G401.6 (cell line): ENCODE results near the gene DDX10.
"Not testable (repeated sequence)": the region's sequence is repeated elsewhere in the genome, so short reads cannot be mapped to it uniquely, and the experiment has no call there.

ENCODE experiments used
- FAIRE-seq: peaks from 2 replicates; lab custom pipeline; 2012; peaks lifted over from hg19 to GRCh38; lab: Jason Lieb, UNC

Gene DDX10

DNA sequence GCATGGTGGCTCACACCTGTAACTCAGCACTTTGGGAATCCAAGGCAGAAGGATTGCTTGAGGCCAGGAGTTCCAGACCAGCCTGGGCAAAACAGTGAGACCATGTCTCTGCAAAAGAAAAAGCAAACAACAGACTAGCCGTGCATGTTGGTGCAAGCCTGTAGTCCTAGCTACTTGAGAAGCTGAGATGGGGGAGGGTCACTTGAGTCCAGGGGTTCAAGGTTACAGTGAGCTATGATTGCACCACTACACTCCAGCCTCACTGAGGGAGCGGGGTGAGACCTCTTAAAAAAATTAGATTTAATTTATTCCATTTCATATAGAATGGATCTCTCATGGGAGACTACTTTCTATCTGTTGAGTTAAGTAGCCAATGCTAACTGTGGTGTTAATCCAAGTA is 50.4 kb downstream of the DDX10 start:
- FAIRE-seq, result no peak

DNA sequence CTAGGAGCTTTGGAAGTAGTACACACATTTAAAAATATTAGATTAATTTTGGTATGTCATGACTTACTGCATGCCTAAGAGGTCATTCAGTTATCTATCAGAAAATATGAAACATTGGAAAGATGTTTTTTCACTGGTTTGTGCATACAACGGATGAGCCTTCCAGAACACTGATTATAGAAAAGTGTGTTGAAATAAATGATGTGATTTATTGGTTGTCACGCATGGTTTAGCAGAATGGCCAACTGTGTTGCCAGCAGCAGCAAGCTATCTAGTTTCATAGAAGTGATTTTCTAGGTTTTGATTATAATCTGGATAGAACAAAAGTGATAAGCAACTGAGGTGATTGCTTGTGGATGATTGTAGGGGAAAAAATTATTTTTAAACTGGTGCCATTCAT is 53.6 kb downstream of the DDX10 start:
- FAIRE-seq, result no peak

DNA sequence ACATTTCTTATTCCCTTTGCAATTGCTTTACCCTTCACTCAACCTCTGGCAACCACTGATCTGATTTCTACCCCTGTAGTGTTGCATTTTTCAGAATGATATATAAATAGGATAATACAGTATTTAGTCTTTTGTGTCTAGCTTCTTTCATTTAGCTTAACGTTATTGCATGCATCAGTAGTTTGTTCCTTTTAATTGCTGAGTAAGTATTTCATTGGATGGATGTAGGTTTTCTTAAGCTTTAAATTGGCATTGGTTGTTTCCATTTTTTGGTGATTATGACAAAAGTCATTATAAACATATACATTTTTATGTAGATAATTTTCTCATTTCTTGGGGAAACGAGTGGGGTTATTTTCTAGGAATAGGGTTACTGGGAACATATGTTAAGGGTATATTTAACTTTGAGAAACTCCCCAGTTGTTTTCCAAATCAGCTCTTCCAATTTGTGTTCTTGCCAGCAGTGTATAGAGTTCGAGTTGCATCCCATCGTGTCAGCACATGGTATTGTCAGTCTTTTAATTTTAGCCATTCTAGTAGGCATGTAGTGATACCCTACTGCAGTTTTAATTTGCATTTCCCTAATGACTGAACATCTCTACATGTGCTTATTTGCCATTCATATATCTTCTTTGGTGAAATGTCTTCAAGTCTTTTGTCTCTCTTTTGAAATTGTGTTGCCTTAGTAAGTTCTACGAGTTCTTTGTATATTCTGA is 60.3 kb downstream of the DDX10 start:
- FAIRE-seq, result no peak

DNA sequence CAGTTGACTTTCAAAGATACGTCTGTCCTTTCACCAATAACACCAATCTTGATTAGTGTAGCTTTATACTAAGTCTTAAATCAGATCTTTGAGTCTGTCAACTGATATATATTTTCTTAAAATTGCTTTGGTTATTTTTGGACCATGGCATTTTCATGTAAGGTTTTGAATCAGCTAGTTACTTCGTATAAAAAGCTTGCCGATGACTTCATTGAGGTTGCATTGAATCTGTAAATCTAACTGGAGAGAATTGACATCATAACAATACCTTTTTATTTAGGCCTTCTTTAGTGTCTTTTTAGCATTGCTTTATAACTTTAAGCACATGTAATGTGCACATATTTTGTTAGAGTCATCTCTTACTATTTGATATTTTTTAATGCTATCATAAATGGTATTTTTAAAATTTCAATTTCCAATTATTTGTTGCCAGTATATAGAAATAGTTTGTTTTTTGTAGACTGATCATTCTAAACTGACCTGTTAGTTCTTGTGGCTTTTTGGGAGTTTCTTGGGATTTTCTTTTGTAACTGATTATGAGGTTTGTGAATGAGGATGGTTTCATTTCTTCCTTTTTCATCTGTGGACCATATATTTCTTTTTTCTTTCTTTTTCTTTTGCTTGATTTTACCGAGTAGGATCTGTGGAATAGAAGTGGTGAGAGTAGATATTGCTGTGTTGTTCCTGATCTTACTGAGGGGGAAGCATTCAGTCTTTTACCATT is 61.4 kb downstream of the DDX10 start:
- peak; percentile 8 for FAIRE-seq

DNA sequence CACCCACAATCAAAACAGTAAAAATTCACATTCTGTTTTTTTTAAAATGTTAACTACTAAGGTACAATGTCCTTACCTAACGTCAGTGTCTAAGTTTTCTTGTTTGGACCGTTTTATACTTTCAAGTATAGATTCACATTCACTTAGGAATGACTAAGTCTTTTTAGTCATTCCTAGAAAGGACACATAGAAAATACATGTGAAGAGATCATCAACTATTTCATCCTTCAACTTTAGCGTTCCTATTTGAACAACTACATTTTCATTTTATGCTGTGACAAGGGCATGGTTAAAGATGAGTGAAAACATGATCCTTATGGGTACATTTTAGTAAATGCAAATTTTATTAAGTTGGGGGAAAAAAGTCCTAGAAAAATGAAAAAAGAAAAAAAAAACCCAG is 62.8 kb downstream of the DDX10 start:
- FAIRE-seq, result no peak

DNA sequence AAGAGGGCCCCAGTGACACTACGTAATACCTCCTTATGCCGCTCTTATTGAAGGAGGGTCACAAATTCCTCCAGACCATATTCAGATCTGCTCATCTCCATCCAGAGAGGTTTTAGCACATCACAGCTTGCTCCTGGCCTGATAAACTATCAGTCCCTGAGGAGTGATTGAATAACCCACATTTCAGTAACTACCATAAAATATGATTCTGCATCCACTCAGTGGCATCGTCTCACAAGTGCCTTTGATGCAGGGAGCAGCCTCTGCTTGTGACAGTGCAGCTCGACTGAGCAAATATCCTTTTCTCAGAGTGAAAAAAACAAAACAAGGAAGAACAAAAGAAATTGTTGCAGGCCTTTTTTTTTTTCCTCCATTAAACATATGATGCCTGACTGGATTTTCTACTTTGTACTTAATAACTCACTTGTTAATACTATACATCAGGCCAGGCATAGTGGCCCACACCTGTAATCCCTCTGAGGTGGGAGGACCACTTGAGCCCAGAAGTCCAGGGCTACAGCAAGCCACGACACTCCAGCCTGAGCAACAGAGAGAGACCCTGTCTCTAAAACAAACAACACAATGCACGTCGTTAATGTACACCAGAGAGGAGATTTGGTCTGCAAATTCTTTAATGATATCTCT is 64.5 kb downstream of the DDX10 start:
- no peak for FAIRE-seq

DNA sequence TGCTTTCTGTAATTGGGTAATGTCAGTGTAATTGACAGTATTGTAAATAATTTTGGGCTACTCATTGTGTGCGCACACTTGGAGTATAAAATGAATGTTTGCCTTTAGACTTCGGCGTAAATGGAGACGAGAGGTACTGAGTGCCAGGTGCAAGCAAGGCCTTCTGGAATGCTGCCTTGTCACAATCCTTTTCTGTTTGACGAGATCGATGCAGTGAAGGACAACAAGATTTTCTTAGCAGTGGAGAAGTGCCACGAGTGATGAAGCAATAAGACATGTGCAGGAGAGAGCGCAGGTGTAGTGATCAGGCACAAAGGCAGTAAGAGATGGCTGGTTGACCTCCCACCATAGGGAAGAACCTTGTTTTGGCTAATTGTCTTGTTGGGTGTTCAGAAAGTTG is 67.5 kb downstream of the DDX10 start:
- no peak for FAIRE-seq

DNA sequence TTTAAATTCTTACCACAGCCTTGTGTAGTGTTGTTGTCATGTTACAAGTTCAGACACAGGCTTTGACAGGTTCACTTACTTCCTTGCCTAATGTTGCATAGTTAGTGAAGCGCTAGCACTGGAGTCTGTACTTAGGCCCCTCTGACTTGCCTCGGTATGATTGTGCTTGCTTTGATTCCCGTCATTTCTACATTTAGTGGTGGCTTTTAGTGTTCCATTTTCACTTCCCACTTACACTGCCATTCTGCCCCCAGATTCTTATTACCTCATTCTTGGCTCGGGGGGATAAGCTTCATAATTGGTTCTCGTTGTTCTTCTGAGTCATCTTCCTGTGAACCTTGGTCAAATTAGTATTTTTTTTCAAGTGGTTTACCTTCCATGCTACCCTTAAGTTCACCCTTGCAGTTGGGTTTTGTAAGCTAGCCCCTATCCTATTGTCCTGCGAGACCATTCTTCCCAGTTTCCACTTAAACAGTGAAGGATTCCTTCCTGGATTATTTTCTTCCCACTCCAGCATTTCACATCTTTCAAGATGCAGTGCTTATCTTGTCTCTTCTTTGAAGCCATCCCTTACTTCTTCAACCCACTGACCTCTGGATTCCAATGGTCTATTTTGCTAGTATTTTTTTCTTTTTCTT is 68.7 kb downstream of the DDX10 start:
- FAIRE-seq, result no peak

DNA sequence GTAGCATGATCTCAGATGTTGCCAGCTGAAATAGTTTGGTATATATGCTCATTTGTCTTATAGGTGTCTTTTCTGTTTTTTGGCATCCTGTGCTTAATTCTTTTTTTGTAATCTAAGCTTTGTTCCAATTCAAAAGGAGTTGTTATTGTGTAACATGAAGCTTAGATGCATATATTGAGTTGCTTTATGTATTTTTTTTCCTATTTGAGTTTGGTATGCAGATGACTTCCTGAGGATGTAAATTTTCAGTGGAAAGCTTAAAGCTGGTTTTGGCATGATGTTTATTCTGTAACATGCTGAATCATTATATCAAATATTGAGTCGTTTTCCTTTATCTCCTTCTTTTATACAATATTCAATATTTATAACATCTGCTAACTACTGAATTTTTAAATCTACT is 69.4 kb downstream of the DDX10 start:
- no peak for FAIRE-seq

DNA sequence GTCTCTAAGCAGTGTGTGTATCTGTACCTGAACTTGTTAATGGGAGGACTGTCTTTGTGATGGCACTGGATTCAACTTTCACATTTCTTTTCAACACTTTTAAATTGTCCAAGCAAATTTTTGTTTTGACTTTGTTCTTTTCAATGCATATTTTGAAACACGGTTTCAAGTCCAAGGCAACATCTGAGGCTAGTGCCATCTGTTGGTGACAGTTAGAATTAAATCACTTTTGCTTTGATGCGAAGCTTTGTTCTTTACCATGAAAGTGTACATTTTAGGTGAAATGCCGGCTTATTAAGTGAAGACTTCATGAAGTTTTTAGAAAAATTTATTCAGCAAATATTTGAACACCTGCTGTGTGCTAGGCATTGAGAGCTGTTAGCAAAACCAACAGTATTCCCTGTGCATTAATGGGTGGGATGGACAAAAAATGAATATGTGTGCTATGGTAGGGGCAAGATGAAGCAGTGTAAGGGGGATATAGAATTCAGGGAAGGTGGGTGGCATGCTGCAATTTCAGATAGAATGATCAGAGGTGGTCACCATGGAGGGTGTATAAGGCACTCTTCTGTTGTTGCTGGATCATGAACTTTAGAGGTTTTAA is 70.2 kb downstream of the DDX10 start:
- FAIRE-seq, result peak; percentile 41

DNA sequence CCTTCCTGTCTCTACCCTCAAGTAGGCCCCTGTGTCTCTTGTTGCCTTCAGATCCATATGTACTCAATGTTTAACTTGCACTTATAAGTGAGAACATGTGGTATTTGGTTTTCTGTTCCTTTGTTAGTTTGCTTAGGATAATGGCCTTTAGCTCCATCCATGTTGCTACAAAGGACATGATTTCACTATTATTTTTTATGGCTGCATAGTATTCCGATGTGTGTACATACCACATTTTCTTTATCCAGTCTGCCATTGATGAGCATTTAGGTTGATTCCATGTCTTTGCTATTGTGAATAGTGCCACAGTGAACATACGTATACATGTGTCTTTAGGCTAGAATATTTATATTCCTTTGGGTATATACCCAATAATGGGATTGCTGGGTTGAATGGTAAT is 75.3 kb downstream of the DDX10 start:
- FAIRE-seq, result not testable (repeated sequence)

DNA sequence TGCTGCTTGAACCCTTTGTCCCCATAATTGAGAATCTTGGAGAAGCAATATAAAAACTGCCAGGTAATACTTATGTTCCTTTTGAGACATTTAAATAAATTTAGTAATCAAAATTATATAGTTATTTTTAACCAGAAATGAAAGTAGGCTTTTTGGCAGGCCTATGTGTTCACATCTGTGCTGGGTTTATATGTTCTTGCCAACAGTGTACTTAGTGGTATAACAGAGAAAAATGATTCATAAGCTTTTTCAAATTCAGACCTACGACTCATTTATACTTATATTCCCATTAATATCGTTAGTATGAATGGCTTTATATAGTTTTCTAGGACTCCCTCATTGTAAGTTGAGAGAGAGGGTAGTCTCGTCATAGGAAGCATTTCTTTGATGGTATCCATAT is 79.0 kb downstream of the DDX10 start:
- FAIRE-seq, result no peak

DNA sequence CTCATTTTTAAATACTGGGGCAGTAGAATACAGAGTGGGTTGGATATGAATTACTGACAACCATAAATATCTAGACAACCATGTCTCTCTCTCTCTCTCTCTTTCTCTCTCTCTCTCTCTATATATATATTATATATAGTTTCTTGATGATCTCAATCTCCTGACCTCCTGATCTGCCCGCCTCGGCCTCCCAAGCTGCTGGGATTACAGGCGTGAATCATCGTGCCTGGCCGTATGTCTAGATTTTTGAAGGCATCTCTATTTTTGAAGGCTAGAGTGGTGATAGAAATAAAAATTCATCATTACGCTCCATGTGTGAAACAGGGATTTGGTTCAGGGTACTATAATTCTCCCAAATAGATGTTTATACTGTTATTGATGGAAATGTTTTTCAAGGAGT is 84.1 kb downstream of the DDX10 start:
- FAIRE-seq, result no peak

DNA sequence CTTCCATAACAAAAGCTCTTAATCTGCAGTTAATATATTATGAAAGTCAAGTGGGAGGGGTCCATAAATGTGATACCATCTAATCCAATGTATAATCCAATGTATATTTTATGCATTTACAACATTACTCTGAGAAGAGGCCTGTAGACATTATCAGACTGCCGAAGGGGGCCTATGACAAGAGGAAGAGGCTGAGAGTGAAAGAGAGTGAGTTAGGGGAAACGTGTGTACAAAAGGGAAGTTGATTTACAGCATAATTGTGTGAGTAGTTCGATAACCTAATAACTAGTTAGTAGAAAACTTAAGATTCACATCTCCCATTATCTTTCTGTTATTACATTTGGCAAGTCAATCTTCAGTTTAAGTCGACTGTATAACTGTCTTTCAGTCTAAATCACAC is 86.6 kb downstream of the DDX10 start:
- no peak for FAIRE-seq

DNA sequence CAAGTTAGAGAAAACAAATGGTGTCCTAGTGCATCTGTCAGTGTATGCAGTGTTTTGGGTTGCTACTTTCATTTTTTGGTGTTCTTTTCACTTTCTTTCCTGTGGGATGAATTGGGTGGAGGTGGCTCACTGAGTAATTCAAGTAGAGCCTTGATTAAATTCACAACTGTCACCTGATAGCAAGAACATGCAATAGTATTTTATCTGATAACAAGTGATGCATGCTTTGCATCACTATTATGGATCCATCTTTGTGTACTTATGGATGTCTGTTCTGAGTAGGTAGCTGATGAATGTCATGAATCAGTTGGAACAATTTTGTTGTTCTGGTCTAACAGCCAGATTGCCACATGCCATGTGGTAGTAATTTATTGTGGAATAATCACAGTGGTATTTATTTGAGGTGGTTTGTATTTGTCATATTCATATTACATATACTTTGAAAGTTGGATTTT is 87.5 kb downstream of the DDX10 start:
- no peak for FAIRE-seq

DNA sequence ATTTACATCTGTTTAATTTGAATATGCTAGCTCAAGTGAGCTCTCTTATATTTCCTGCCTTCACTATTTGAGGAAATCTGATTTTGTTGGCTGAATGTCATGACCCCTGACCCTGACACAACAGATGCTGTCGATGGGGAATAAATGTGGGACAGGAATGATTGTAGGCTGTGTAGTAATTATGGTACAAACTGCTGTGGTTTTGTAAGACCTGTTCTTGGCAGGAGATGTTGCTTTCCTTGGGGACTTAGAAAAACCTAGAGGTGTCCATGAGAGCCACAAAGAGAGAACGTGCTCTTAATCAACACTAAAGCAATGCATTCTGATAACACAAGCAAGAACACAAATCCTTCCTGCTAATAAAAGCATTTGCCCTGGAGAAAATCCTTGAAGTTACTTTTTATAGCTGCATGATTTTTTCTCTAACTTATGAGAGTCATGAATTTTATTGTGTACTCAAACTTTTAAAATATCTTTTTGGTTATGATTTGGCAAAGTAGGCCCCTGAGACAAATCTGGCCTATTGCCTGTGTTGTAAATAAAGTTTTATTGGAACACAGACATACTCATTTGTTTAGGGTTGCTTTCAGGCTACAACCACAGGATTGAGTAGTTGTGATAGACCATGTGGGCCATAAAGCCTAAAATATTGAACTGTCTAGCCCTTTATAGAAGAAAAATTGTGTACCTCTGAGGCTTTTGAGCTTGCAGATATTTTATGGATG is 90.2 kb downstream of the DDX10 start:
- FAIRE-seq, result no peak

DNA sequence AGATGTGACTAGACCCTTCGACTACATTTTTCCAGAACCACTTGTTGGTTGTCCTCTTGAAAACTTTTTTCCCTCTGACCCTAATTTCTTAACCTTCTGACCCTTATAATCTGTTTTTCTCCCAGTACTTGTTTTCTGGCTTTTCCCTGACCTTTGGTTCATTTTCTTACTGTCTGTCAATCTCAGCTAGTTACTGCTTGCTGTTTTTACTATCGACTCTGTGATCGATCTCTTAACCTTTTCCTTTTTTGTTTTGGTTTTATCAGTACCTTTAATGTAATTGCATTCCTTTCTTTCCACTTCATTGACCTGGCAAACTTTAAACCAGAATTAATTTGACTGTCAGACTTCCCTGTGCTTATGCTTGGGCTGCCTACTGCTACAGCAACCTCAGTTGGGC is 92.8 kb downstream of the DDX10 start:
- FAIRE-seq, result no peak

DNA sequence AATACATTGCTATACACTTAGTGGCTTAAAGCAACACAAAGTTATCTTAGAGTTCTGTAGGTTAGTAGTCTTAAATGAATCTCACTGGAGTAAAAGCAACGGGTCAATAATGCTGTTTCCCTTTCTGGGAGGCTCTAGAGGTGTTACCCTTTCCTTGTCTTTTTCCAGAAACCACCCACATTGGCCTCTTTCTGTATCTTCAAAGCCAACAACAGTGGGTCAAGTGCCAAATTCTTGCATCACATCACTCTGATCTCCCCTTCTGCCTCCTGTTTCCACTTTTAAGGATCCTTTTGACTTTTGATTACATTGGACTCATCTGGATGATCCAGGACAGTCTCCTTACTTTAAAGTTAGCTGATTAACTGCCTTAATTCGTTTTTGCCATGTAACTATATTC is 93.6 kb downstream of the DDX10 start:
- no peak for FAIRE-seq

DNA sequence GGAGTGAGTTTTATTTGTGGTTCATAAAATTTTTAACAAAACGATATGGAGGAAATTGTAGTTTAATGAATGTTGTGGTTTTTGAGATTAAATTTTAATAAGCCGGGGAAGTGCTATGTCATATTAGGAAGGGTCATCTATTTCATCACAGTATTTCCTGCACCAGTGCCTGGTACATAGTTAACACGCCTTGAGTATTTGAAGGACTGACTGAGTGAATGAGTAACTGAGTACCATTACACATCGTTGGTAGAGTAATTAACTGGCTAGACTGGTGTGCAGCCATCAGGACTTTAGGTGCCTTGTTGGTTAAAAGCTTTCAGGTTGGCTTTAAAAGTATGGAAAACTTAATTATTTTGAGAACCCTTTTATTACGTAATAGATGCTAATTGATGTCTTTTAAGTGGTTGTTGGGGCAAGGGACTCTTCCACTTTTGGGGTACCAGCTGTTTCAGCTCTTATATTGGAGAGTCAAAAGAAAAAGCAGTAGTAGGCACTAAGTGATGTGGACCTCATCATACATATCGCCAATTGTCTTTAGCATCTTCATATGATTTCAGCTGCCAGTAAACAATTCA is 101.8 kb downstream of the DDX10 start:
- no peak for FAIRE-seq

DNA sequence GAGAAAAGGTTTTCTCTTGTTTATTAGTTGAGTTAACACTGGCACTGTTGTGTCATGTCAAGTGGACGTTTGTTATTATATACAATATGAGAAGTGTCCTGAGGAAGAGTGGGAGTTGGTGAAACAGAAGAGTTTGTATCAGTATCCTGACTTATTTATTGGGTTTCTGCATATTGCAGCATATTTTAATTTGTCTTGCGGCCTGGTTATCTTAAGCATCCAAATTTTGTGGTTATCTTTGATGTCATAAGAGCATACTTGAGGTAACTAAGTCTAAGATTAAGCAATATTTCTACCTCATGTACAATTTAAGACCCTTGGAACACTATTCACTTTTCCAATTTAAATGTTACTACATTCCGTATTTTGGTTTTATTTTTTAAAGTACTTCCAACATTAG is 103.5 kb downstream of the DDX10 start:
- no peak for FAIRE-seq

DNA sequence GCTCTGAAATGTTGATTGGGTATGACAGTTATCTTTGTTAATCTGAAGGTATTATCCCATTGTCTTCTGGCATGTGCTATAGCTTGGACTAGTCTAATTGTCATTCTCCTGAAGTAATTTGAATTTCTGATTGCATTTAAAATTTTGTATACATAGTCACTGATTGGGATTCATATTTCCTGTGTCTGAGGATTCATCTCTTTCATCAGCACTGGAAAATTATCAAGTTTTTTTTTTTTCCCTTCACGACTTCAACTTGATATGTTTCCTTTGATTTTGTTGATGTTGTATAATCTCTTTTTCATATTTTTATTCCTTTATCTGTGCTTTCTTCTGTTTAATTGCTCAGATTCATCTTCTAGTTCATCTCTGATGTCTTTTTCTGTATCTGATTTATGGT is 104.1 kb downstream of the DDX10 start:
- FAIRE-seq, result no peak
